SJCRH30 (cell line): ENCODE measurements around the gene AKAP5. TPM values are rescaled to one million over a fixed set of nuclear protein-coding genes. Genes with fewer than 3 reads are reported as not detected.
"Not testable (repeated sequence)": the region's sequence is repeated elsewhere in the genome, so short reads cannot be mapped to it uniquely, and the experiment has no call there.

Experiments
- DNase-seq, 2 experiments: peaks; one replicate each; pipeline ENCODE4 v3.0.0-alpha.2; 2015 to 2020
- H3K27ac ChIP-seq: fragments of 250-450 bp; sonication (Bioruptor Pico); 2 replicates; pipeline ENCODE4 v1.5.1; 2020; ENCODE audit warnings: mild to moderate bottlenecking, moderate library complexity
- H3K27me3 ChIP-seq: fragments of 250-450 bp; sonication (Bioruptor Pico); 2 replicates; pipeline ENCODE4 v1.5.1; 2020; ENCODE audit warnings: mild to moderate bottlenecking, moderate library complexity
- H3K36me3 ChIP-seq: fragments of 250-450 bp; sonication (Bioruptor Pico); 2 replicates; pipeline ENCODE4 v1.5.1; 2020; ENCODE audit warnings: mild to moderate bottlenecking, moderate library complexity
- H3K4me1 ChIP-seq: fragments of 250-450 bp; sonication (Bioruptor Pico); 2 replicates; pipeline ENCODE4 v1.5.1; 2020; ENCODE audit warnings: mild to moderate bottlenecking, moderate library complexity
- H3K4me3 ChIP-seq: fragments of 250-450 bp; sonication (Bioruptor Pico); 2 replicates; pipeline ENCODE4 v1.5.1; 2020; ENCODE audit warnings: mild to moderate bottlenecking, moderate library complexity
- H3K9me3 ChIP-seq: fragments of 250-450 bp; sonication (Bioruptor Pico); replicated peaks from 2 replicates; pipeline ENCODE4 v1.5.1; 2020; ENCODE audit warnings: mild to moderate bottlenecking, moderate library complexity
- total RNA-seq: library from RNA; depleted of rRNA; stranded (reverse); fragments of >200 nt; shearing (Covaris generic); gene quantifications from 2 replicates; pipeline ENCODE4 v1.2.3, GENCODE V29; 2014

The AKAP5 gene
- total RNA-seq, 1 experiment from 2014 or later, result 2.4 TPM

DNA sequence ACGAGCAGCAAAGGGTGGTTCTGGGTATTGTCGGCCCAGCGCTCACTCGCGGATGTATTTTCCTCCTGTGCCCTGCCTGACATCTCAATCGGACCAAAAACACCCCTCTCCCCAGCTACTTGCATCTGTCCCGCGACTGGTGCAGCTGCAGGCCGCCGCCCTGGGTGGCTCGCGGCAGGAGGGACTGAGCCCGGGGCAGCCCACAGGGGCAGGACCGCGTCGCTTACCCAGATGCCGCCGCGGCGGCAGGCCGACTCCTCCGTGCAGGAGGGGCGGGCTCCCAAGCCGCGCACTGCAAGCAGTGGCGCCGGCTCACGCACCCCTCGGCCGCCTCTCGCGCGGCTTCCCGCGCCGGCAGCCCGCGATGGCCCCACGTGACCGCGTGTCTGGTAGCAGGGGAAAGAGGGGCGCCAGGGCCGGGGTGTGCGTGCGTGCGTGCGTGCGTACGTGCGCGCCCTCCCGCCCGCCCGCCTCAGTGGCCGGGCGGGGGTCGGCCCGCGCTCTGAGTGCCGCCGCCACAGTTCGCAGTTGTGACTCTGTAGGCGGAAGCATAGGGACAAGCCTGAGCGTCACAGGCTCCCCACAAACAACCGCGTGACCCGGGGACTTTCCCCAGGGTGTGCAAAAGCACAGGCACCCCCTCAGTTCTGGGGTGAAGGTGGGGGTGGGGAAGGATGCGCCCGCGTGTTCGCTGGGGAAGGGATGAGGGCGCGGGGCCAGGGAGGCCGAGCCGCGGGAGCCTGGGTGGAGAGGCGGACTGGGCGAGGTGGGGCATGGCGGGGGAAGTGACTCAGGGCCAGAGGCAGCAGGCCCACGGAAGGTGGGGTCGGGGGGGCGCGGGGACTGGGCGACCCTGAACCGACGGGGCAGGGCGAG, 38.4 kb downstream of the AKAP5 start, which contains the start of gene ZBTB25:
Gene ZBTB25, minus strand, starts transcription at position 405 of the 876 bp plus-strand sequence. CDS start 13,305 bp downstream, outside the sequence.
- Histone ChIP-seq H3K9me3 (no peaks in the 10 kb centered on the region), H3K4me1 (peaks cover 16% of the 10 kb centered on the region), H3K27me3 (no peaks in the 10 kb centered on the region), H3K4me3 (peak within 1 kb of the TSS; percentile 93), H3K36me3 (0 out of 2 replicates have a peak, but pooled peaks cover 1% of the 10 kb centered on the region), H3K27ac (peak within 1 kb of the TSS; percentile 96)
- DNase-seq, result peak; percentile 91

DNA sequence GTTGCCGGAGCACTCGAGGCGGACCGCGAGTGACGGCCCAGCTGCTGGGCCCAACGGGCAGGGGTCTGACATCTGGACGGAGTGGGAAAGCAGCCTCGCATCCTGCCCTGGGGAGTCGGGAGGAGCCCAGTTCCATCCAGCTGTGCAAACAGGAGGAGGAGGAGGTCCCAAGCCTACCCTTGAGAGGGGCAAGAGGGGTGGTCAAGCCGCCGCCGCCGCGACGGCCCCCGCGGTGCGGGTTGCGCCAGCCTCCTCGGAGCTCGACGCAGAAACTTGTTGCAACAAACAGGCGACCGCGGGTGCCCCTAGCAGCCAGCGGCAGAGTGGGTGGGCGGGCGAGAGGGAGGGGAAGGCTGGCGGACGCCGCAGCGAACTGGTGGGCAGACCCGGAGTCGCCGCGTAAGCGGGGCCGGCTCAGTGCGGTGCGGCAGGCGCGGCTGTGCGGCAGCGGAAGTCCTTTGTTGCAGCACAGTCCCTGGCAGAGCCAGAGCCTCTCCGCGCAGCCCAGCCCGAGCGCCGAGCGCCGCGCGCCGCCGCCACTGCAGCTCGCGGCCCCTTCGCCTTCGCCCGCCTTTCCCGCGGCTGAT, 39.1 kb downstream of the AKAP5 start, which contains the start of gene ZBTB1:
Gene ZBTB1, plus strand, starts transcription at position 461 of the 587 bp plus-strand sequence. CDS start 16,735 bp downstream, outside the sequence.
- no peaks in the 10 kb centered on the region for H3K36me3 ChIP-seq
- DNase-seq, result peak; percentile 82 to 86
- H3K9me3 ChIP-seq, result no peaks in the 10 kb centered on the region
- peak within 1 kb of the TSS; percentile 93 for H3K4me3 ChIP-seq
- no peaks in the 10 kb centered on the region for H3K27me3 ChIP-seq
- peaks cover 16% of the 10 kb centered on the region for H3K4me1 ChIP-seq
- H3K27ac ChIP-seq, result peak within 1 kb of the TSS; percentile 96

GRCh38 chr14:64504897-64505794, 39.8 kb downstream of the AKAP5 start:
- Histone ChIP-seq H3K4me1 (peaks cover 16% of the 10 kb centered on the region), H3K9me3 (no peaks in the 10 kb centered on the region), H3K27me3 (no peaks in the 10 kb centered on the region), H3K36me3 (no peaks in the 10 kb centered on the region), H3K4me3 (peak overlapping the region; percentile 93), H3K27ac (peak overlapping the region; percentile 96)
- peak; percentile 90 to 92 for DNase-seq

DNA sequence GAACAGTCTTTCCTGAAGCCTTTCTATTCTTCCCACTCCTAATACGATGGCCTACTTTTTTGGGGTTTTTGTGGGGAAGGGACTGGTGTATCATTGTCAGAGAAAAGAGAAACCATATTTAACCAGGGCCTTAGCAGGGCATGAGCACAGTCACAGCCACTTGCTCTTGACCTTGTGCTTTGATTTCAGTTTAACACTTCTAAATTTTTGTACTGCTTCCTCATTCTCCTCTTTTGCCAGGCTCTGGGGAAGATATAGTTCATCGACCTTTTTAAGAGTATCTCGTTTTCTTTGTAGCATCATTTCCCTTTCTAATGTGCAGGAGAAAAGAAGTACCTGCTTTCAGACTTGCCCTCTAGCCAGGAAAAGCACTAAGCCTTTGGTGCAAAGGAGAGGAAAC, 41.4 kb downstream of the AKAP5 start:
- Histone ChIP-seq H3K36me3 (no peaks in the 10 kb centered on the region), H3K4me3 (no peak overlapping the region), H3K9me3 (no peaks in the 10 kb centered on the region), H3K4me1 (peaks cover 9% of the 10 kb centered on the region), H3K27me3 (no peaks in the 10 kb centered on the region), H3K27ac (no peak overlapping the region)
- no peak for DNase-seq

DNA sequence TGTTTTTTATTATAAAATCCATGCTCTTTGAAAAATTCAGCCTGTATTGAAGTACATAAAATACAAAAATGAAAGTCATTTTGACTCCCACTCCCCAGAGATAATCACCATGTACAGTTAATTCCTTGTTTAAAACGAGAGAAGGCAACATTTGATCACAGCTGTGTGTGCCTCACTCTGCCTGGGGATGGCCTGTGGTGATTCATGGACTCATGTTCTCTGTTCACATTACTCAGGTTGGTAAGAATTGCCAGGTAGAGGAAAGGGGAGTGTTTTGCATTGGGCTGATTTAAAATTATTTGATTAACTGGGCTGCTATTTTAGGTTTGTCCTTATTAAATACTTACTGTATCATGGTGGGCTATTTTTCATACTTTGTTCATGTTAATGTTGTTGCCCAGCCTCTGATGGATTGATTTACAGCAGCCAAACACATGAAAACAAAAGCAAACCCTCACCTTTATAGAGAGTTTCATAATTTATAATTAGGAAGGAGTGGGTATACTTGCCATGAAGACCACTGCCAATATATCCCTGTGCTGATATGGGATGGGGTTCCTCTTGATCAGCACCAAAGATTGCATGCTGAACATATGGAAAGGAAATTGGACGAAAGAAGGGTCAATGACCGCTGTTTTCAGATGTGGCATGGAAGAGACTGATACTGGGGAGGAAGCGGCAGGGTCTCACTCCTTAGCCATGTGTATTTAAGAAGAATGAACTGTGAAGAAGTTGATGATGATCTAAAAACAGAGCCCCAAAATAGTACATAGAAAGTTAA, 42.3 kb downstream of the AKAP5 start:
- no peak overlapping the region for H3K27ac ChIP-seq
- no peak overlapping the region for H3K4me3 ChIP-seq
- H3K36me3 ChIP-seq, result peaks cover 2% of the 10 kb centered on the region; the same call in 1 of the 2 replicates
- peaks cover 3% of the 10 kb centered on the region; the same call in 1 of the 2 replicates for H3K4me1 ChIP-seq
- no peaks in the 10 kb centered on the region for H3K27me3 ChIP-seq
- no peaks in the 10 kb centered on the region for H3K9me3 ChIP-seq
- peak in 1 of 2 experiments; percentile 16 for DNase-seq

GRCh38 chr14:64508215-64508776, 43.0 kb downstream of the AKAP5 start:
- DNase-seq, result no peak
- Histone ChIP-seq H3K4me3 (no peak overlapping the region), H3K4me1 (0 out of 2 replicates have a peak, but pooled peaks cover 3% of the 10 kb centered on the region), H3K27me3 (no peaks in the 10 kb centered on the region), H3K27ac (no peak overlapping the region), H3K9me3 (no peaks in the 10 kb centered on the region), H3K36me3 (peaks cover 7% of the 10 kb centered on the region)

DNA sequence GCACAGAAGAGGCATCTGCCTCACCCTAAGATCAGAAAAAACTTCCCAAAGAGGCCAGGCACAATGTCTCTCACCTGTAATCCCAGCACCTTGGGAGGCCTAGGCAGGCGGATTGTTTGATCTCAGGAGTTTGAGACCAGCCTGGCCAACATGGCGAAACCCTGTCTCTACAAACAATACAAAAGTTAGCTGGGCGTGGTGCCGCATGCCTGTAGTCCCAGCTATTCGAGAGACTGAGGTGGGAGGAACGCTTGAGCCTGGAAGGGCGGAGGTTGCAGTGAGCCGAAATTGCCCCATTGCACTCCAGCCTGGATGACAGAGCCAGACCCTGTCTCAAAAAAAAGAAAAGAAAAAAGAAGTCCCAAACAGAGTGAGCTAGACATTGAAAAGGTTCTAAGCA, 43.7 kb downstream of the AKAP5 start:
- no peaks in the 10 kb centered on the region for H3K27me3 ChIP-seq
- no peaks in the 10 kb centered on the region for H3K9me3 ChIP-seq
- no peak overlapping the region for H3K4me3 ChIP-seq
- DNase-seq, result no peak
- H3K36me3 ChIP-seq, result peaks cover 7% of the 10 kb centered on the region
- H3K27ac ChIP-seq, result no peak overlapping the region
- H3K4me1 ChIP-seq, result 0 out of 2 replicates have a peak, but pooled peaks cover 3% of the 10 kb centered on the region

GRCh38 chr14:64510825-64511671, 45.7 kb downstream of the AKAP5 start:
- peak; percentile 44 to 83 for DNase-seq
- Histone ChIP-seq H3K27ac (no peak overlapping the region), H3K4me1 (0 out of 2 replicates have a peak, but pooled peaks cover 3% of the 10 kb centered on the region), H3K9me3 (no peaks in the 10 kb centered on the region), H3K27me3 (no peaks in the 10 kb centered on the region), H3K36me3 (peaks cover 7% of the 10 kb centered on the region), H3K4me3 (no peak overlapping the region)

GRCh38 chr14:64513271-64513670, 48.0 kb downstream of the AKAP5 start:
- Histone ChIP-seq H3K36me3 (peaks cover 7% of the 10 kb centered on the region), H3K9me3 (no peaks in the 10 kb centered on the region), H3K27me3 (no peaks in the 10 kb centered on the region), H3K4me3 (no peak overlapping the region), H3K4me1 (no peaks in the 10 kb centered on the region), H3K27ac (no peak overlapping the region)
- DNase-seq, result no peak

DNA sequence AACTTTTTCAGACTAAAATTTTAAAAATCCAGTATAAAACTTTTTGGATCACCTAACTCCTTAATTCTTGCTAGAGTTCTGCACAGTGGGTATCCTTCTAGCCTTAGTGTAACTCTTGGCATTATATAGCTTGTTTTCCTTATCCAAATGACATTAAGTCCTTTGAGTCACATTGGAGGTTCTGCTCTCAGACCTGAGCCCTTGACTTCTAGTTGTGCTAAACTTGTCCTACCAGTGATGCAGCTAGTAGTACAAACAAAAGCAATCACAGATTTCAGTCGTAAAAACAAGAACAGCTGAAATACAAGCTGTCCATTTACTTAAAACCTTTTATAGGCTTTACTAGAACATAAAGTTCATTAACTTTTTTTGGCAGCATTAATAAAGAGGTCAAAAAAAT, 49.8 kb downstream of the AKAP5 start:
- no peaks in the 10 kb centered on the region for H3K9me3 ChIP-seq
- no peak overlapping the region for H3K4me3 ChIP-seq
- no peak overlapping the region for H3K27ac ChIP-seq
- peaks cover 7% of the 10 kb centered on the region for H3K36me3 ChIP-seq
- no peak for DNase-seq
- H3K4me1 ChIP-seq, result no peaks in the 10 kb centered on the region
- no peaks in the 10 kb centered on the region for H3K27me3 ChIP-seq

DNA sequence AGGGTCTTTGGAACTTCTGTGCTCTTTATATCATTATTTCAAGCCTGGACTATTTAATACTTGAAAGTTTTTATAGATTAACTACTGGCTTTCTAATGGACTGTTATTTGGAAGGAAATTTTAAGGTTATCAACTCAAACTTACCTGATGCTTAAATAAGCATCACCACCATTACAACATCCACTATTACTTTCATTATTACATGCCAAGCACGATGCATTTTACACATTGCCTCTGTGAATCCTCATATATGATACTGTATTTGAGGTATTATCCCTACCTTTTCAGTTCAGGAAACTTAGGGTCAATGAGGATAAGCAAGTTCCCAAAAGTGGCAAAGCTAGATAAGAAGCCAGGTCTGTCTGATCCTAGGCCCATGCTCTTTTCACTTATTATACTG, 51.7 kb downstream of the AKAP5 start:
- H3K27ac ChIP-seq, result no peak overlapping the region
- no peaks in the 10 kb centered on the region for H3K27me3 ChIP-seq
- no peak overlapping the region for H3K4me3 ChIP-seq
- no peaks in the 10 kb centered on the region for H3K4me1 ChIP-seq
- no peak for DNase-seq
- H3K36me3 ChIP-seq, result peaks cover 7% of the 10 kb centered on the region
- no peaks in the 10 kb centered on the region for H3K9me3 ChIP-seq

- H3K36me3 ChIP-seq, H3K9me3 ChIP-seq, H3K27ac ChIP-seq, DNase-seq, H3K4me1 ChIP-seq, H3K4me3 ChIP-seq, H3K27me3 ChIP-seq: not testable (repeated sequence)
Observed at GRCh38 chr14:64517667-64518066, 52.4 kb downstream of the AKAP5 start.

DNA sequence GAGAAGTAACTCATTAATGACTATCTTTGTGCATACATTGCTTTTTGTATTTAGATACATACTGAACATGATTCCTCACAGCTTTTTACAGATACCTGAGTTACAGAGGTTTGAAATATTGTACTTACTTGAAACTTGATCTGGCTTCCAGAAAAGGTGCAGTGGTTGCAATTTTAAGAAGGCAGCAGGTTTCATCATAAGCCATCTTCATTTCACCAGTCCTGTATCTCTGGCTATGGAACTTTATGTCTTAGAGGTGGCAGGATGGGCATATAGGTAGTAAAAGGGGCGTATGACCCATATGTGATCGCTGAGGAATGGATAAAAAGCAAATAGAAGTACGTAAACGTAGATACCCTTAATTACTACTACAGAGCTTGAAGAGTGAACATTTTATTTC, 52.9 kb downstream of the AKAP5 start:
- H3K36me3 ChIP-seq, result peaks cover 8% of the 10 kb centered on the region
- H3K27me3 ChIP-seq, result no peaks in the 10 kb centered on the region
- H3K4me1 ChIP-seq, result no peaks in the 10 kb centered on the region
- no peak overlapping the region for H3K4me3 ChIP-seq
- no peak overlapping the region for H3K27ac ChIP-seq
- DNase-seq, result no peak
- no peaks in the 10 kb centered on the region for H3K9me3 ChIP-seq
